ENCODE measurements around the gene FOXP1. TPM values are rescaled to one million over a fixed set of nuclear protein-coding genes. Genes with fewer than 3 reads are reported as not detected.

Gene FOXP1
- total RNA-seq, 3 donors from 2014 or later, result 61.9 to 267 (median 146) TPM

GRCh38 chr3:71361334-71361890 is 222.1 kb downstream of the FOXP1 start:
- no peak for DNase-seq (ENCODE audit: low spot score in 2 of 2)
- intact Hi-C loops (cut with DNase I; ENCODE audit: low total_unique reads), result no loop called here

DNA sequence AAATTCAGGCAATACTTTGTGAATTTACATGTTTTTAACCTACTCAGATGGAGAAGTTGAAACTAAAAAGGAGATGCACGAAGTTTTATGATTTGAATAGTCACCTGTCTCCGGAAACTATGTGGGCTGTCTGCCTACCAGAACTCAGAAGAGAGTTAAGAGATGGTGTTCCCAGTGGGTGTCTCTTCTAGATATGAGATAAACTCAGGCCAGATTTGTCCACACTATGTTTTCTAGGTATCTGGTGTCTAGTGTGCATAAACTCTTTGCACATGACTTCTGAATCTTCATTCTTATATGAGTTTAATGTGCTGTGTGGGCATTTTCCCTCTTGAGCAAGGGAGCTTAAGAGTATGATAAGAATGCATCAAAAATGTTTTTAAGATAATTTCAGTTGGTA is 222.8 kb downstream of the FOXP1 start:
- Histone ChIP-seq H3K4me1 (no peaks in the 10 kb centered on the region), H3K27ac (no peak overlapping the region), H3K27me3 (no peaks in the 10 kb centered on the region), H3K9me3 (no peaks in the 10 kb centered on the region), H3K36me3 (no peaks in the 10 kb centered on the region), H3K4me3 (no peak overlapping the region)
- TF ChIP-seq CTCF (IDR thresholded peaks at IDR 0.05) (no peak), POLR2AphosphoS5 (IDR thresholded peaks at IDR 0.05) (no peak), POLR2A (IDR thresholded peaks at IDR 0.05) (no peak)
- intact Hi-C loops (cut with DNase I; ENCODE audit: low total_unique reads), result no loop called here
- no peak for DNase-seq (ENCODE audit: low spot score in 2 of 2)

More at GRCh38 chr3:71361334-71361890, 222.1 kb downstream of the FOXP1 start:
- Histone ChIP-seq H3K9me3 (no peaks in the 10 kb centered on the region), H3K4me3 (no peak overlapping the region), H3K27me3 (no peaks in the 10 kb centered on the region), H3K36me3 (no peaks in the 10 kb centered on the region), H3K27ac (no peak overlapping the region), H3K4me1 (no peaks in the 10 kb centered on the region)
- no peak for TF ChIP-seq CTCF (IDR thresholded peaks at IDR 0.05)

GRCh38 chr3:71360180-71360579 is 223.3 kb downstream of the FOXP1 start:
- TF ChIP-seq CTCF (IDR thresholded peaks at IDR 0.05), result no peak
- no peak for TF ChIP-seq POLR2A (IDR thresholded peaks at IDR 0.05)
- TF ChIP-seq POLR2AphosphoS5 (IDR thresholded peaks at IDR 0.05), result no peak
- no peaks in the 10 kb centered on the region for H3K9me3 ChIP-seq
- intact Hi-C loops (cut with DNase I; ENCODE audit: low total_unique reads), result no loop called here
- H3K4me1 ChIP-seq, result no peaks in the 10 kb centered on the region
- DNase-seq (ENCODE audit: low spot score in 2 of 2), result no peak
- H3K27ac ChIP-seq, result no peak overlapping the region
- no peak overlapping the region for H3K4me3 ChIP-seq
- H3K27me3 ChIP-seq, result no peaks in the 10 kb centered on the region
- no peaks in the 10 kb centered on the region for H3K36me3 ChIP-seq

- H3K27me3 ChIP-seq, result no peaks in the 10 kb centered on the region
- H3K27ac ChIP-seq, result no peak overlapping the region
- DNase-seq (ENCODE audit: low spot score in 2 of 2), result no peak
- H3K36me3 ChIP-seq, result no peaks in the 10 kb centered on the region
- TF ChIP-seq CTCF (IDR thresholded peaks at IDR 0.05) (no peak), POLR2AphosphoS5 (IDR thresholded peaks at IDR 0.05) (no peak), POLR2A (IDR thresholded peaks at IDR 0.05) (no peak)
- intact Hi-C loops (cut with DNase I; ENCODE audit: low total_unique reads), result no loop called here
- no peak overlapping the region for H3K4me3 ChIP-seq
- no peaks in the 10 kb centered on the region for H3K4me1 ChIP-seq
- H3K9me3 ChIP-seq, result no peaks in the 10 kb centered on the region
Observed at GRCh38 chr3:71358243-71358642, 225.3 kb downstream of the FOXP1 start.

DNA sequence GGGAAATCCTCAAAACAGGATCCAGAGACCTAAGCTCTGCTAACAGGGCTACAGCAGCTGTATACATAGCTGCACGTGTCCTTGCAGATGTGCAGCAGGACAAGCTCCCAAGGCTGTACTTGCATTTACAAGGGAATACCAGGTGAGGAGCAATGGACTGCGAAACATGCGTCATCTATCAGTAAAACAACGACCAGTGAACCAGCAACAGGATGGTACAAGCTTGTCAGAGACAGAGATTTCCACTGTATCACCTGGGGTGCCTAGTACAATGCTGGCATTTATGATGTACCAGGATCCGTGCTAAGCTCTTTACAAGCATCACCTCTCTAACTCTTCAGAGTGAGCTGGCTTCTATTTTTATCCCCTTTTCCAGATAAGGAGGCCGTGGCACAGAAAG is 227.3 kb downstream of the FOXP1 start:
- no peaks in the 10 kb centered on the region for H3K9me3 ChIP-seq
- no peak for DNase-seq (ENCODE audit: low spot score in 2 of 2)
- intact Hi-C loops (cut with DNase I; ENCODE audit: low total_unique reads), result no loop called here
- no peak overlapping the region for H3K4me3 ChIP-seq
- no peak overlapping the region for H3K27ac ChIP-seq
- H3K36me3 ChIP-seq, result no peaks in the 10 kb centered on the region
- H3K4me1 ChIP-seq, result no peaks in the 10 kb centered on the region
- TF ChIP-seq CTCF (IDR thresholded peaks at IDR 0.05) (no peak), POLR2AphosphoS5 (IDR thresholded peaks at IDR 0.05) (no peak), POLR2A (IDR thresholded peaks at IDR 0.05) (no peak)
- no peaks in the 10 kb centered on the region for H3K27me3 ChIP-seq

Data from breast epithelium (tissue), 4 donors.